Stimulated activated CD8-positive, alpha-beta memory T cell treated with anti-CD3 and anti-CD28 coated beads, Interleukin-7, amount 100 ng/mL, for 1 hour (primary cell): ENCODE results near the gene WDR83.
"Not testable (repeated sequence)": the region's sequence is repeated elsewhere in the genome, so short reads cannot be mapped to it uniquely, and the experiment has no call there.

Experiments
- DNase-seq, 2 donors: peaks; one replicate each; pipeline ENCODE4 v3.0.0-alpha.2; 2020; ENCODE audit warnings: low read depth in 2 of 2

WDR83 gene

GRCh38 chr19:12687496-12688196, 21.0 kb downstream of the WDR83 start, which contains the start of gene GNG14:
TSS of gene GNG14 (plus strand) at chr19:12687998. CDS start at chr19:12688049, 51 bp downstream.
- DNase-seq: no peak

DNA sequence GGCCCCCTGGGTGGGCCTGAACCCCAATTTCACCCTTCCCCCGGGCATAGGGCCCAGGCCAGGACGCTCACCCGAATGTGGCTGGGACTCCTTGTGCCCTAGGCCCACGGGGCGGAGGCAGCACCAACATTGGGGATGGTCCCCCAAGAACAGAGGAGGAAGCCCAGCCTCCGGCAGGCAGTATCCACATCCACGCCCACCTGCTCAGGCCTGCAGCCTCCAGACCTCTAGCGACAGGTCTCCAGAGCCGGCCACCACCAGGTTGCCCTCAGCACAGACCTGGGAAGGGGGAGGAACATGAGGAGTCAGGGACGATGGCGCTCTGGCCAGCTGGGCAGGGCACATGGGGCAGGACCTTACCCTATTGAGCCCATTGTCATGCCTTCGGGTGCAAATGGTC, 22.4 kb downstream of the WDR83 start:
- no peak for DNase-seq

DNA sequence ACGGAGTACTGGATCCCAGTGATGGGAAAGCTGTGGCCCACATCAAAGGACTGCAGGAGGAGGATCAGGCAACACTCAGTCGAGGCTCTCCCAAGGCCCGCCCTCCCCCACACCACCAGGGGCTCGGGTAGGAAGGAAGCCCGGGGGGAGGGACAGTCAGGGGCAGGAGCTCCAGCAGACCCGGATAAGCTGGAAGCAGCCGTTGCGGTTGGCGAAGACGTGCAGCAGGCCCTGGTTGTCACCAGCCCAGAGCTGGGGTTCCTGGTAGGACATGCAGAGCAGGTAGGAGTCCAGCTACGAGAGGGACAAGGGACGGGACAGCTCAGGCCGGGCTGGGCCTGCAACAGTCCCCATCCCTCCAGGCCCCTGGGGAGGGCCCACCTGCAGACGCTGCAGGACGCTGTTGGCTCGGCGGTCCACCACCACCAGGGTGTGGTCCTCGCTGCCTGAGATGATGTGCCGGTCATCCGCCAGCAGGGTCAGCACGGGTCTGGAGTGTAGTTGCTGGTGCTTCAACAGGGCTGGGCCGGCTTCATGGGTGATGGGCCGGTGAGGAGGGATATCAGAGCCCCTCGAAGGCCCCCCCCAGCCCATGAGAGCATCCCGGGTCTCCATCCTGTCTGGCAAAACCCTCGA, 23.1 kb downstream of the WDR83 start:
- no peak for DNase-seq

DNA sequence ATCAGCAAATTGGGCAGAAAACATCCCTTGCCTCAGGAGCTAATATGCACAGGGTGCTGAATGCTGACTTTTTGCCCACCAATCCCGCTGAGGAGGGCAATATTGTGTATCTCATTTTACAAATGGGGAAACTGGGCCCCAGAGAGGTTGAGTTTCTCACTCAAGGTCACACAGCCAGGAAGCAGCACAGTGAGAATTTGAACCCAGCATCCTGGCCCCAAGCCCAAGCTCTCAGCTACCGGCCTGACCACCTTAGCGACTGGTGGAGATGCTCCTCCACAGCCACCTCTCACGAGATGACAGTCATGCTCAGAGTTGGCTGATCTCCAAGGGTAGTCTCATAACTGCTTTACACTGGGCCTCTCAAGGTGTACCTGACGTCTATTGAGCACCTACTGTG, 26.4 kb downstream of the WDR83 start:
- no peak for DNase-seq

DNA sequence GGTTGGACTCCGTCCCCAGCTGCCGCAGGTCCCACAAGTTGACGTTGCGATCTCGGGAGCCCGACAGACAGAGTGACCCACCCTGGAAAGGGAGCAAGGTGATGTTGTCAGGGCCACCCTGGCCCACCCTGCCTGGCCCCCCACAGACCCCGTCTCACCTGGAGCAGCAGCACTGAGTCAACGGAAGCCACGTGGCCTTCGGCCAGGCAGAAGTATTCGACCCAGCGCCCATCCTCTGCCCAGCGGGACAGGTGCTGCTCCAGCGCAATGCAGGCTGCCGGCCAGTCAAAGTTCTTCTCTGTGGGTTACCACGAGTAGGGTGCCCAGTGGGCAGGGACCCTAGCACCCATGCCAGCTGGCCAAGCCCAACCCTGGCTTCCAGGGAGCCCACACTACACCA, 28.0 kb downstream of the WDR83 start:
- DNase-seq: no peak

- no peak for DNase-seq
Measured at GRCh38 chr19:12695096-12695495, 28.5 kb downstream of the WDR83 start.

DNA sequence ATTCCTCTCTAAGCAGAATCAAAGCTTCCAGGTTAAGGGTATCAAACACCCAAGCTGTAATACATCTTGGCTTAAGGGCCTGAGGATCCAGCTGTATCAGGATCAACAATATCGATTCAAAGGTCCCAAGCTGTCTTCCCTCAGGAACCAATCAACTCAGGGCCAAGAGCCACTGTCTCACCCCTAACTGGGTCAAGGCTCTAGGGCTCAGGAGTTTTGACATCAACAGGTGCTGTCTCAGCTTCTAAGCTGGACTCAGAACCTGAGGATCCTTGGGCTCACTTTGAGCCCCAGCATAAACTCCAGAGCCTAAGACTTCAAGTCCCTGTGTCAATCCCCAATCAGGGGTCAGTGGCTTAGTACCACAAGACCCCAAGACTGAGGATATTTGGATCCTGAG, 28.9 kb downstream of the WDR83 start:
- DNase-seq: no peak

DNA sequence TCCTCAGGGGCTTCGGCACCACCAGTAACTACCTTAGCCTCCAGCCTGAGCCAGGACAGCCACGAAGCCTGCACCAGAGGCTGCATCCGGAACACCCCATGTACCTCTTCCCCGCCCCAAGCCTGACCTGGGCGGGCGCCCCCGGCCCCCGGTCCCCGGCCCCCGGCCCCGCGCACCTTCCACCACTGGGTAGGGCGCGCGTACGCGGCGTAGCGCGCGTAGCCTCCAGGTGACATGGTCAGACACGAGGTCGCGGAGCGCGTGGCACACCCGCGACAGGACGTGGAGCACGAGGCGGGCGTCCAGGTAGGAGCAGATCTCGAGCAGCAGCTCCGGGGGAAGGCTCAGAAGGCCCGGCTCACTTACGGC, 29.4 kb downstream of the WDR83 start:
- no peak for DNase-seq

GRCh38 chr19:12696366-12697335, 30.0 kb downstream of the WDR83 start, which contains the start of gene FBXW9:
TSS of gene FBXW9 (minus strand) at chr19:12696631. CDS start at chr19:12696581, 50 bp downstream.
- DNase-seq: peak; percentile 99

- not testable (repeated sequence) for DNase-seq
Measured at GRCh38 chr19:12697425-12697824, 30.8 kb downstream of the WDR83 start.

- DNase-seq: no peak
Measured at GRCh38 chr19:12698138-12698537, 31.5 kb downstream of the WDR83 start.

- no peak for DNase-seq
Measured at GRCh38 chr19:12701596-12702282, 35.1 kb downstream of the WDR83 start.

GRCh38 chr19:12703046-12703445, 36.4 kb downstream of the WDR83 start:
- no peak for DNase-seq

DNA sequence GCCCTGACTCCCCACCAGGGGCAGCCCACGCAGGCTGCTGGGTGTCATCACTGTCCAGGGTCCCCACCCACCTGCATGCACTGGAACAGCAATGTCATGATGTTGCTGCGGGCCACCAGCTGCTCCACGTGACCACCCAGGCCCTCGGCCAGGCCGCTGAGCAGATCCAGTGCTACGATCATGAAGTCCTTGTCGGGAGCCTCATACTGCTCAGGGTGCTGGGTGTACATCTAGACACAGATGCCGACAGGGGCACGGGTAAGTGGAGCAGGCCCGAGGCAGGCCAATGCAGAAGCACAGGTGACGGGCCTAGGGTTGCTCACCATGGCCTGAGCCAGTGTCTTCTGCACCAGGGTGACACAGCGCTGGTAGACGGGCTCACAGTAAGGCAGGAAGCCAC, 38.6 kb downstream of the WDR83 start:
- DNase-seq: no peak

GRCh38 chr19:12705654-12706331, 39.2 kb downstream of the WDR83 start:
- DNase-seq: no peak

DNA sequence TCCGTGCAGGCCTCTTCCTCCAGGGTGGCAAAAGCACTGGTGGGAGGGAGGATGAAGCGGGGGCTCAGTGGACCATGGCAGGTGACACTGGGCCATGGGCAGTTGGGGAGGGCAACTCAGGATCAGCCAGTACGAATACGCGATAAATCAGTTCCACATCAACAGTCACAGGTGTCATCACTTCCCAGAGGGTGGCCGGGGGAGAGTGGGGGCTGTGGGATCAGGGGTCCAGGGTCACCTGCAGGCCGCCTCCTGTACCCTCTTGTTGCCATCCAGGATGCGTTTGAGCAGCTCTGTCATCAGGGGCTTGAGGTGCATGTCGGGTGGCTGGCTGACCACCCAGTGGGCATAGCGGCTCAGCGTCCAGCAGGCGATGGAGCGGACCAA, 39.7 kb downstream of the WDR83 start:
- DNase-seq: no peak

- DNase-seq: no peak
Measured at GRCh38 chr19:12708641-12709040, 42.0 kb downstream of the WDR83 start.

DNA sequence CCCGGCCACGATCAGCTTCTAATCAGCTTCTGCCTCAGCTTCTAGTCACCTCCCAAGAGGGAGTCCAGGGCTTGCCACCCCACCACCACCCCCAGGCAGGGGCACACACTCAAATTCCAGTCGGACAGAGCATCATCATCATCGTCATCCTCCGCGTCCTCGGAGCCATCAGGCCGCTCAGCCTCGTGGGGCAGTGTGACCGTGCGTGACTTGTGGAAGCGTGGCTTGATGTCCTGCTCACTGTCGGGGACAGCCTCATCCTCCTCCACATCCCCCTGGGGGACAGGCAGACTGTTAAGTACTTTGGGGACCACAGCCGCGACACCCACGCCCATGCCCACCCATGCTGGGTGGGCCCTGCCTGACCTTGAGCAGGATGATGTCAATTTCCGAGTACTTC, 44.6 kb downstream of the WDR83 start:
- DNase-seq: no peak

DNA sequence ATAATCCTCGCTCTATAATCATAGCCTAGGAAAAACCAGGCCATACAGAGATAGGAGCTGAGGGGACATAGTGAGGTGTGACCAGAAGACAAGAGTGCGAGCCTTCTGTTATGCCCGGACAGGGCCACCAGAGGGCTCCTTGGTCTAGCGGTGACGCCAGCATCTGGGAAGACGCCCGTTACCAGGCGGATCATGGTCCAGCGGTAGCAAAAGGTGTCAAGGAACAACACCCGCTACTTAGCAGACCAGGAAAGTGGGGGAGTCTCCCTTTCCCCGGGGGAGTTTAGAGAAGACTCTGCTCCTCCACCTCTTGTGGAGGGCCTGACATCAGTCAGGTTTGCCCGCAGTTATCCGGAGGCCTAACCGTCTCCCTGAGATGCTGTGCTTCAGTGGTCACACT, 45.5 kb downstream of the WDR83 start:
- not testable (repeated sequence) for DNase-seq

DNA sequence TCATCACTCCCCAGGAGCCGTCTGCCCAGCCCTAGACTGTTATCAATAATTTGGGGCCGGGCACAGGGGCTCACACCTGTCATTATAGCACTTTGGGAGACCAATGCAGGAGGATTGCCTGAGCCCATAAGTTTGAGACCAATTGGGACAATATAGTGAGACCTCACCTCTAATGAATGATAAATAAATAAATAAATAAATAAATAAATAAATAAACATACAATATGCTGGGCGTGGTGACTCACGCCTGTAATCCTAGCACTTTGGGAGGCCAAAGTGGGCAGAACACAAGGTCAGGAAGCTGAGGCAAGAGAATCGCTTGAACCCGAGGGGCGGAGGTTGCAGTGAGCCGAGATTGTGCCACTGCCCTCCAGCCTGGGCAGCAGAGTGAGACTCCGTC, 46.7 kb downstream of the WDR83 start:
- not testable (repeated sequence) for DNase-seq

GRCh38 chr19:12715102-12715501, 48.5 kb downstream of the WDR83 start:
- no peak for DNase-seq
